GM12878 (cell line): ENCODE measurements around the gene CNKSR1. TPM values are rescaled to one million over a fixed set of nuclear protein-coding genes. Genes with fewer than 3 reads are reported as not detected.

ENCODE experiments used
- ATF7 ChIP-seq: fragments of 450-650 bp; IDR thresholded peaks from 2 replicates; pipeline ENCODE4 v1.6.1; 2016; ENCODE audit warnings: low read depth, mild to moderate bottlenecking
- BCL11A ChIP-seq: IDR thresholded peaks from 2 replicates; pipeline ENCODE4 v1.6.1; 2011; ENCODE audit warnings: low read depth, low read length
- CHD2 ChIP-seq: IDR thresholded peaks from 2 replicates; pipeline ENCODE4 v1.6.1; 2011; ENCODE audit warnings: low read depth, low read length, improper control_type of control experiment, borderline replicate concordance
- FOXK2 ChIP-seq: fragments of 450-650 bp; IDR thresholded peaks from 2 replicates; pipeline ENCODE4 v1.6.1; 2017; ENCODE audit warnings: mild to moderate bottlenecking, moderate library complexity
- IKZF1 ChIP-seq: fragments of 450-650 bp; conservative IDR thresholded peaks from 2 replicates; pipeline ENCODE4 v1.6.1; 2017; ENCODE audit warnings: antibody characterized with exemption, mild to moderate bottlenecking
- JUNB ChIP-seq: IDR thresholded peaks from 2 replicates; pipeline ENCODE4 v1.6.1; 2016; ENCODE audit warnings: antibody characterized with exemption, mild to moderate bottlenecking
- KDM1A ChIP-seq: fragments of 200-600 bp; sonication (generic); IDR thresholded peaks from 2 replicates; pipeline ENCODE4 v1.6.1; 2016; ENCODE audit warnings: borderline replicate concordance
- KLF5 ChIP-seq: fragments of 450-650 bp; IDR thresholded peaks from 2 replicates; pipeline ENCODE4 v1.6.1; 2014; ENCODE audit warnings: mild to moderate bottlenecking; ENCODE audit not compliant: partially characterized antibody
- MEF2A ChIP-seq: IDR thresholded peaks from 2 replicates; pipeline ENCODE4 v1.6.1; 2011; ENCODE audit warnings: low read depth, mild to moderate bottlenecking, low read length, moderate library complexity; ENCODE audit not compliant: insufficient read depth
- NBN ChIP-seq: fragments of 450-650 bp; IDR thresholded peaks from 2 replicates; pipeline ENCODE4 v1.6.1; 2016
- NR2C1 ChIP-seq: fragments of 450-650 bp; IDR thresholded peaks from 2 replicates; pipeline ENCODE4 v1.6.1; 2017; ENCODE audit warnings: antibody characterized with exemption, mild to moderate bottlenecking, moderate library complexity
- NR2C2 ChIP-seq: IDR thresholded peaks from 2 replicates; pipeline ENCODE4 v1.6.1; 2011; ENCODE audit warnings: borderline replicate concordance, low read depth; ENCODE audit not compliant: control insufficient read depth, insufficient read length
- POLR2A ChIP-seq: IDR thresholded peaks from 2 replicates; pipeline ENCODE4 v1.6.1; 2011; ENCODE audit warnings: low read depth, mild to moderate bottlenecking, low read length
- RAD21 ChIP-seq: IDR thresholded peaks from 2 replicates; pipeline ENCODE4 v1.6.1; 2011; ENCODE audit warnings: mild to moderate bottlenecking, low read depth, low read length, moderate library complexity; ENCODE audit not compliant: insufficient read depth
- SRF ChIP-seq, 2 experiments: IDR thresholded peaks; 2 replicates each; pipeline ENCODE4 v1.6.1; 2011; ENCODE audit warnings: low read depth in 2 of 2, low read length in 2 of 2, mild to moderate bottlenecking in 1 of 2, moderate library complexity in 1 of 2
- TCF12 ChIP-seq: IDR thresholded peaks from 2 replicates; pipeline ENCODE4 v1.6.1; 2011; ENCODE audit warnings: low read depth, mild to moderate bottlenecking, low read length
- YY1 ChIP-seq: IDR thresholded peaks from 2 replicates; pipeline ENCODE4 v1.6.1; 2011; ENCODE audit warnings: low read depth, mild to moderate bottlenecking, low read length
- polyA plus RNA-seq, 11 experiments: library from polyadenylated mRNA; depleted of rRNA in 4 of 11; unstranded in 6 of 11; stranded (reverse) in 5 of 11; fragments of >200 nt; fragmentation: Nextera tagmentation in 4 of 11; fragmentation: Illumina TruSeq in 1 of 11; extraction: Ambion mirVana in 4 of 11; extraction: Trizol in 1 of 11; gene quantifications; 1 replicate in 1 of 11; 2 replicates in 10 of 11; pipeline versions ENCODE4 v1.2.1 to v1.2.3, GENCODE V29; 2011 to 2016; ENCODE audit warnings: inconsistent platforms in 2 of 11, missing spikeins in 2 of 11, low read depth in 1 of 11
- total RNA-seq, 4 experiments: library from RNA; depleted of rRNA in 3 of 4; stranded (reverse); fragments of >200 nt in 3 of 4; fragmentation: Illumina TruSeq in 1 of 4; extraction: Trizol in 1 of 4; gene quantifications; 2 replicates each; pipeline versions ENCODE4 v1.2.1 to v1.2.3, GENCODE V29; 2013 to 2021
- TF ChIP-seq, protein P1 (sequence below): fragments of 450-650 bp; IDR thresholded peaks from 2 replicates; pipeline ENCODE4 v1.6.1; 2018; ENCODE audit warnings: borderline replicate concordance, mild to moderate bottlenecking; ENCODE audit not compliant: partially characterized antibody
- TF ChIP-seq, protein P2 (sequence below), 3 experiments: IDR thresholded peaks in 2 of 3; conservative IDR thresholded peaks in 1 of 3; 2 replicates each; pipeline ENCODE4 v1.5.1; 2011; ENCODE audit warnings: low read depth in 3 of 3, low read length in 3 of 3, mild to moderate bottlenecking in 3 of 3, control low read depth in 2 of 3, moderate library complexity in 2 of 3, inconsistent platforms in 1 of 3, mixed read lengths in 1 of 3; ENCODE audit not compliant: control insufficient read depth in 2 of 3, insufficient read depth in 1 of 3; ENCODE audit errors: extremely low read depth in 1 of 3
- TF ChIP-seq, protein P3 (sequence below): IDR thresholded peaks from 2 replicates; pipeline ENCODE4 v1.6.1; 2012; ENCODE audit warnings: low read depth, low read length, improper control_type of control experiment
- TF ChIP-seq, protein P4 (sequence below): IDR thresholded peaks from 2 replicates; pipeline ENCODE4 v1.6.1; 2012; ENCODE audit warnings: low read depth, low read length, improper control_type of control experiment
- TF ChIP-seq, protein P5 (sequence below): fragments of 450-650 bp; formaldehyde crosslinking; IDR thresholded peaks from 2 replicates; pipeline ENCODE4 v1.4.0; 2022; ENCODE audit warnings: mild to moderate bottlenecking, moderate library complexity

The CNKSR1 gene
- total and polyA plus RNA-seq, 10 of the 15 experiments (the other 5 are each of a cell fraction or from before 2014, with no cell fraction given), result 0.06 to 1.2 (median 0.86) TPM

DNA sequence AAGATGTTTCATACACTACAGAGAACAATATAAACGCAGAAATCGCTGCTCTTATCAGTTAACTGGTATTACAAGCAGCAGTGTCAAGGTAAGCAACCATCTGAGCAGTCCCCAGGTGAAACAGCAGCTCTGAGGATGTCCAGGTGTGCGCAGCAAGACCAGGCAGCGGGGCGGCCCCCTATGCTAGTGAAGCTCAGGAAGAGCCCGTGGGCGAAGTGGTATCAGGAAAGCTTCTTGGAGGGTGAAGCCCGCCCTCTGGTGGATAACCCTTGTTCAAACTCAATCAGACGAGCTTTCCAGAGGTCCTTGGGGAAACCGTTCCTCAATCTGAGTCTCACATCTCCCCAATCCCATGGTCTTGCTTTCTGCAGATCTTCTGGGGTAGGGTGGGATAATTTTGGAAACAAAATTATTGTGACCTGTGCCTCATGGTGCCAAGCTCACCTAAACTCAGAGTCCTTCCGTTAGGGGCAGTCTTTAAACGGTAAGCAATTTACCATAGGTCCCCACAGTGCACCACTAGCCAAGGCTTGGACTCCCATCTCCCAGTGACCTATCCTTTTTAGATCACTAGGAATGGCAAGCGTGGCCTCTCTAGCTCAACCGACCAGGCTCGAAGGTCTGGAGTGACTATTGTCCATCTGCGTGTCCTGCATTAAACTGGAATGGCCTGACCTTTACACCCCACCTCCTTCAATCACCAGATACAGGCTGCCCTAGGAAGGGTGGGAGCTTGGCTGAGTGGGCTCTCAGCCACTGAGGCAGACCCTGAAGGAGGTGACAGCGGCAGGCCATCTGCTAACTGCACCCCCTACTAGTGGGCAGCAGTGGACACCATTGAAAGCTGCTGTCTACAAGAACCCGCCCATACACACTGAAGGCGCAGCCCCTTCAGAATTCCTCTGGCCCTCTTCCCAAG lies 32.0 kb upstream of the CNKSR1 start (continued):
- TF ChIP-seq, protein P1, sequence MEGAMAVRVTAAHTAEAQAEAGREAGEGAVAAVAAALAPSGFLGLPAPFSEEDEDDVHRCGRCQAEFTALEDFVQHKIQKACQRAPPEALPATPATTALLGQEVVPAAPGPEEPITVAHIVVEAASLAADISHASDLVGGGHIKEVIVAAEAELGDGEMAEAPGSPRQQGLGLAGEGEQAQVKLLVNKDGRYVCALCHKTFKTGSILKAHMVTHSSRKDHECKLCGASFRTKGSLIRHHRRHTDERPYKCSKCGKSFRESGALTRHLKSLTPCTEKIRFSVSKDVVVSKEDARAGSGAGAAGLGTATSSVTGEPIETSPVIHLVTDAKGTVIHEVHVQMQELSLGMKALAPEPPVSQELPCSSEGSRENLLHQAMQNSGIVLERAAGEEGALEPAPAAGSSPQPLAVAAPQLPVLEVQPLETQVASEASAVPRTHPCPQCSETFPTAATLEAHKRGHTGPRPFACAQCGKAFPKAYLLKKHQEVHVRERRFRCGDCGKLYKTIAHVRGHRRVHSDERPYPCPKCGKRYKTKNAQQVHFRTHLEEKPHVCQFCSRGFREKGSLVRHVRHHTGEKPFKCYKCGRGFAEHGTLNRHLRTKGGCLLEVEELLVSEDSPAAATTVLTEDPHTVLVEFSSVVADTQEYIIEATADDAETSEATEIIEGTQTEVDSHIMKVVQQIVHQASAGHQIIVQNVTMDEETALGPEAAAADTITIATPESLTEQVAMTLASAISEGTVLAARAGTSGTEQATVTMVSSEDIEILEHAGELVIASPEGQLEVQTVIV, result no peak
- TF ChIP-seq, protein P2, sequence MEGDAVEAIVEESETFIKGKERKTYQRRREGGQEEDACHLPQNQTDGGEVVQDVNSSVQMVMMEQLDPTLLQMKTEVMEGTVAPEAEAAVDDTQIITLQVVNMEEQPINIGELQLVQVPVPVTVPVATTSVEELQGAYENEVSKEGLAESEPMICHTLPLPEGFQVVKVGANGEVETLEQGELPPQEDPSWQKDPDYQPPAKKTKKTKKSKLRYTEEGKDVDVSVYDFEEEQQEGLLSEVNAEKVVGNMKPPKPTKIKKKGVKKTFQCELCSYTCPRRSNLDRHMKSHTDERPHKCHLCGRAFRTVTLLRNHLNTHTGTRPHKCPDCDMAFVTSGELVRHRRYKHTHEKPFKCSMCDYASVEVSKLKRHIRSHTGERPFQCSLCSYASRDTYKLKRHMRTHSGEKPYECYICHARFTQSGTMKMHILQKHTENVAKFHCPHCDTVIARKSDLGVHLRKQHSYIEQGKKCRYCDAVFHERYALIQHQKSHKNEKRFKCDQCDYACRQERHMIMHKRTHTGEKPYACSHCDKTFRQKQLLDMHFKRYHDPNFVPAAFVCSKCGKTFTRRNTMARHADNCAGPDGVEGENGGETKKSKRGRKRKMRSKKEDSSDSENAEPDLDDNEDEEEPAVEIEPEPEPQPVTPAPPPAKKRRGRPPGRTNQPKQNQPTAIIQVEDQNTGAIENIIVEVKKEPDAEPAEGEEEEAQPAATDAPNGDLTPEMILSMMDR (IDR thresholded peaks at IDR 0.05 in 2 of 3, conservative IDR thresholded peaks at IDR 0.05 in 1 of 3; ENCODE audit: control insufficient read depth in 2 of 3, extremely low read depth in 1 of 3, insufficient read depth in 1 of 3, low read depth in 3 of 3, low read length in 3 of 3), result peak; percentile 74 to 82 (median 76)
- no peak for TF ChIP-seq NR2C2
- TF ChIP-seq RAD21, result peak; percentile 86
- TF ChIP-seq, protein P3, sequence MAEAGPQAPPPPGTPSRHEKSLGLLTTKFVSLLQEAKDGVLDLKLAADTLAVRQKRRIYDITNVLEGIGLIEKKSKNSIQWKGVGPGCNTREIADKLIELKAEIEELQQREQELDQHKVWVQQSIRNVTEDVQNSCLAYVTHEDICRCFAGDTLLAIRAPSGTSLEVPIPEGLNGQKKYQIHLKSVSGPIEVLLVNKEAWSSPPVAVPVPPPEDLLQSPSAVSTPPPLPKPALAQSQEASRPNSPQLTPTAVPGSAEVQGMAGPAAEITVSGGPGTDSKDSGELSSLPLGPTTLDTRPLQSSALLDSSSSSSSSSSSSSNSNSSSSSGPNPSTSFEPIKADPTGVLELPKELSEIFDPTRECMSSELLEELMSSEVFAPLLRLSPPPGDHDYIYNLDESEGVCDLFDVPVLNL, result no peak
- TF ChIP-seq MEF2A, result no peak
- TF ChIP-seq YY1, result peak; percentile 69
- TF ChIP-seq IKZF1, result 0 out of 2 replicates have a peak, but pooled peaks have one; percentile 11
- TF ChIP-seq KLF5, result no peak
- TF ChIP-seq, protein P4, sequence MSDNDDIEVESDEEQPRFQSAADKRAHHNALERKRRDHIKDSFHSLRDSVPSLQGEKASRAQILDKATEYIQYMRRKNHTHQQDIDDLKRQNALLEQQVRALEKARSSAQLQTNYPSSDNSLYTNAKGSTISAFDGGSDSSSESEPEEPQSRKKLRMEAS, result no peak
- no peak for TF ChIP-seq SRF (IDR thresholded peaks at IDR 0.05; ENCODE audit: low read depth in 2 of 2, low read length in 2 of 2)
- TF ChIP-seq, protein P5, sequence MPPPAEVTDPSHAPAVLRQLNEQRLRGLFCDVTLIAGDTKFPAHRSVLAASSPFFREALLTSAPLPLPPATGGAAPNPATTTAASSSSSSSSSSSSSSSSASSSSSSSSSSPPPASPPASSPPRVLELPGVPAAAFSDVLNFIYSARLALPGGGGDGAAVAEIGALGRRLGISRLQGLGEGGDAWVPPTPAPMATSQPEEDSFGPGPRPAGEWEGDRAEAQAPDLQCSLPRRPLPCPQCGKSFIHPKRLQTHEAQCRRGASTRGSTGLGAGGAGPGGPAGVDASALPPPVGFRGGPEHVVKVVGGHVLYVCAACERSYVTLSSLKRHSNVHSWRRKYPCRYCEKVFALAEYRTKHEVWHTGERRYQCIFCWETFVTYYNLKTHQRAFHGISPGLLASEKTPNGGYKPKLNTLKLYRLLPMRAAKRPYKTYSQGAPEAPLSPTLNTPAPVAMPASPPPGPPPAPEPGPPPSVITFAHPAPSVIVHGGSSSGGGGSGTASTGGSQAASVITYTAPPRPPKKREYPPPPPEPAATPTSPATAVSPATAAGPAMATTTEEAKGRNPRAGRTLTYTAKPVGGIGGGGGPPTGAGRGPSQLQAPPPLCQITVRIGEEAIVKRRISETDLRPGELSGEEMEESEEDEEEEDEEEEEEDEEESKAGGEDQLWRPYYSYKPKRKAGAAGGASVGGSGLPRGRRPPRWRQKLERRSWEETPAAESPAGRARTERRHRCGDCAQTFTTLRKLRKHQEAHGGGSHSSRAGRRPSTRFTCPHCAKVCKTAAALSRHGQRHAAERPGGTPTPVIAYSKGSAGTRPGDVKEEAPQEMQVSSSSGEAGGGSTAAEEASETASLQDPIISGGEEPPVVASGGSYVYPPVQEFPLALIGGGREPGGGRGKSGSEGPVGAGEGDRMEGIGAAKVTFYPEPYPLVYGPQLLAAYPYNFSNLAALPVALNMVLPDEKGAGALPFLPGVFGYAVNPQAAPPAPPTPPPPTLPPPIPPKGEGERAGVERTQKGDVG (CRISPR knock-in tag), result no peak
- no peak for TF ChIP-seq JUNB
- TF ChIP-seq POLR2A, result no peak
- no peak for TF ChIP-seq TCF12
- TF ChIP-seq FOXK2, result no peak
- TF ChIP-seq NR2C1, result no peak
- TF ChIP-seq KDM1A, result no peak
- no peak for TF ChIP-seq ATF7
- TF ChIP-seq CHD2, result no peak
- TF ChIP-seq NBN, result no peak
- no peak for TF ChIP-seq BCL11A
